Measurements from ENCODE around the gene KCNT1.
A peak's percentile ranks its signal among the peaks of the same experiment; 100 is the strongest.

The KCNT1 gene

DNA sequence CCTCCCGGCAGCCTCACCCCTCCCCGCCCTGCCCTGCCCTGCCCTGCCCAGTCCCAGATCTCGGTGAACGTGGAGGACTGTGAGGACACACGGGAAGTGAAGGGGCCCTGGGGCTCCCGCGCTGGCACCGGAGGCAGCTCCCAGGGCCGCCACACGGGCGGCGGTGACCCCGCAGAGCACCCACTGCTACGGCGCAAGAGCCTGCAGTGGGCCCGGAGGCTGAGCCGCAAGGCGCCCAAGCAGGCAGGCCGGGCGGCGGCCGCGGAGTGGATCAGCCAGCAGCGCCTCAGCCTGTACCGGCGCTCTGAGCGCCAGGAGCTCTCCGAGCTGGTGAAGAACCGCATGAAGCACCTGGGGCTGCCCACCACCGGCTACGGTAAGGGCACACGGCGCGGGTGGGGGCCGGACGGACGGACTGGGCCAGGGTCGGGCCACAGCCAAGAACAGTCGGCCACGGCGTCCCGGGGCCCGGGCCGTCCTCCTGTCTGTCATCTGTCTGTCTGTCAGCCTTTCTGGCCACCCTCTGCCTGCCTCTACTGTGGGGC lies 84.2 kb downstream of the KCNT1 start:
- no peak for DNase-seq

DNA sequence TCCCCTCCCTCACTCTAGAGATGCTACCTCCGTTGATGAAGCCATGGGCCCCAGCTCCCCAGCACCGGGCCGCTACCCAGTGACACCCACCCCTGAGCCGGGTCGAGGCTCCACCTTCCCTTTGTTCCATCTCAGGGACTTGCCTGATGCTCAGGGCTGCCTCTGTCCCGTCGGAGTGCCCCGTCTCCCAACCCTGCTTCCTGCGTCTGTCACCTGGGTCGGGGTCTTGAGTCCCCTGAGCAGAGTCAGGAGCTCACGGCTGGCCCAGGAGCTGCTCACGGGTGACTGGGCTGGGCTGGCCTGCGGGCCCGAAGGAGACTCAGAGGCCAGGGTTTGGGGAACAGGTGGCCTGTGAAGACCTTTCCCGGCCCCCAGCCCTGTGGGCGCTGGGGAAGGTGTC lies 85.3 kb downstream of the KCNT1 start:
- no peak for DNase-seq

DNA sequence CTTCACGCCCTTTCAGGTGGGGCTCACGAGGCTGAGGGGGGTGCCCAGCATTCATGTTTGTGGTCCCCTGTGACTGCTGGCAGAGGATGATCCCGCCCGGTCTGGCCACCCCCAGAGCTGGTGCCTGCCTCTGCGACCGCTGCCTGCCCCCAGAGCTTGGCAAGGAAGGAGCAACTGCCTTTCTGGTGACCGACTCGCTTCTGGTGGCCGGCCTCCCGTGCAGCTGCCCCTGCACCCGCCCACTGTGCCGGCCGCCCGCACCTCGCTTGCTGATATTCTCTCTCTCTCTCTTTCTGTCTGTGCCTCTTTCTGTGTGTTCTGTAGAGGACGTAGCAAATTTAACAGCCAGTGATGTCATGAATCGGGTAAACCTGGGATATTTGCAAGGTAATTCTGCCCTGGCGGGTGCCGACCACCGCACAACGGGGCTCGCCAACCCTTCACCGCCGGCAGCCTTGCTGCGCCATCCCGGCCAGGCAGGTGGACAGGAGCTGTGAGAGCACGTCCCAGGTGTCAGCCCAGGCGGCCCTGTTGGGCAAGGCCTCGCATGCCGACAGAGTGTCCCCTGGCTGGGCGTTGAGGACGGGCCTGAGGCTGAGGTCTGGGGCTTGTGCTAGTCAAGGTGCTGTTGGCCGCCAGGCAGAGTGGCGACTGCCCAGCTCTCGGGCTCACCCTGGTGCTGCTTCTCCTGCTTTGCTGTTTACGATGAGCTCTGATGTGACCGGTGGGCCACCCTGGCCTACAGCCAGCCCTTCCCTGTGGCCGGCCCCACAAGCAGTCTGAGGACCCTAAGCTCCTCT lies 86.0 kb downstream of the KCNT1 start:
- DNase-seq = no peak

GRCh38 chr9:135788576-135789300 lies 86.8 kb downstream of the KCNT1 start:
- DNase-seq = no peak

- DNase-seq = no peak
These were observed 87.9 kb downstream of the KCNT1 start for GRCh38 chr9:135789838-135790291.

DNA sequence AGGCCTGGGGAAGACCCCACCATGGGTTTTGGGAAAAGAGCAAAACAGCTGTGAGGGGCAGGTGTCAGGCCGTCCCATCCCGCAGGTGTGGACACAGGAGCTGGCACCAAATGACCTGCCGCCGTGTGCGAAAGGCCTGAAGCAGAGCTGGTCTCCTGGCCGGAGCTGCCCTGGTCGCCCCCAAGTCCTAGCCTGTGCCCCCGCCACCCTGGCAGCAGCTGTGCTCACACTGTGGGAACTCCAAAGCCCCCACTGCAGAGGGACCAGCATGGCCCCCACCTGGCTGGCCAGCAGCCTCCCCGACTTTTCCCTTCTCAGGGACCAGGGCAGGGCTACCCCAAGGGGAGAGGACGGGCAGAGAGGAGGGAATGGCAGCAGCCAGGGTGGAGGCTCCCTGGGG lies 88.4 kb downstream of the KCNT1 start:
- DNase-seq = no peak

GRCh38 chr9:135790850-135791249 lies 88.9 kb downstream of the KCNT1 start:
- no peak for DNase-seq

DNA sequence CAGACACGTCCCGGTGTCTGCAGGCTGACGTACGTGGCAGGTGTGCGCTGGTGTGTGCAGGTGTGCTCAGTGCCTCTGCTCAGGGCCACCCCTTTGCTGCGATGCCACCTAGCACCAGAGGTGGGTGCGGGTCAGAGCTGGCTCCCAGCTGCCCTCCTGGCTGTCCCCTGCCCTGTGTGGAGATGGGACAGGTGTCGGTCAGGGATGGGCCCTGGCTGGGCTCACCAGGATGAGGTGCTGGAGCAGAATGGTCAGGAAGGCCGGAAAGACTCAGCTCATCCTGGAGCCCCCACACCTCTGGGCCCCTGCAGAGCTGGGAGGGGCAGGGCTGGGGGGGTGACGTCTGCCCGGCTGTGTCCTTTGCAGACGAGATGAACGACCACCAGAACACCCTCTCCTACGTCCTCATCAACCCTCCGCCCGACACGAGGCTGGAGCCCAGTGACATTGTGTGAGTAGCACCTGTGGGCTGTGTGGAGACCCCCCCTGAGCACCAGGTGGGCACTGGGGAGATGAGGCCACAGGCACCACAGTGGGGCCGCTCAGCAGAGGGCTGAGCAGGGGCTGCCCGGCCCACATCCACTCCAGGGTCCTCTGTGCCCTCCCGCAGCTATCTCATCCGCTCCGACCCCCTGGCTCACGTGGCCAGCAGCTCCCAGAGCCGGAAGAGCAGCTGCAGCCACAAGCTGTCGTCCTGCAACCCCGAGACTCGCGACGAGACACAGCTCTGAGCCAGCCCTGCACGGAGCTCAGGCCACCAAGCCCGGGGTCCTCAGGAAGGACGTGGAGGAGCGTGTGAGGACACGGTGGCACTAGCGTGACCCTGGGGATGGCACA lies 89.7 kb downstream of the KCNT1 start:
- DNase-seq = no peak

DNA sequence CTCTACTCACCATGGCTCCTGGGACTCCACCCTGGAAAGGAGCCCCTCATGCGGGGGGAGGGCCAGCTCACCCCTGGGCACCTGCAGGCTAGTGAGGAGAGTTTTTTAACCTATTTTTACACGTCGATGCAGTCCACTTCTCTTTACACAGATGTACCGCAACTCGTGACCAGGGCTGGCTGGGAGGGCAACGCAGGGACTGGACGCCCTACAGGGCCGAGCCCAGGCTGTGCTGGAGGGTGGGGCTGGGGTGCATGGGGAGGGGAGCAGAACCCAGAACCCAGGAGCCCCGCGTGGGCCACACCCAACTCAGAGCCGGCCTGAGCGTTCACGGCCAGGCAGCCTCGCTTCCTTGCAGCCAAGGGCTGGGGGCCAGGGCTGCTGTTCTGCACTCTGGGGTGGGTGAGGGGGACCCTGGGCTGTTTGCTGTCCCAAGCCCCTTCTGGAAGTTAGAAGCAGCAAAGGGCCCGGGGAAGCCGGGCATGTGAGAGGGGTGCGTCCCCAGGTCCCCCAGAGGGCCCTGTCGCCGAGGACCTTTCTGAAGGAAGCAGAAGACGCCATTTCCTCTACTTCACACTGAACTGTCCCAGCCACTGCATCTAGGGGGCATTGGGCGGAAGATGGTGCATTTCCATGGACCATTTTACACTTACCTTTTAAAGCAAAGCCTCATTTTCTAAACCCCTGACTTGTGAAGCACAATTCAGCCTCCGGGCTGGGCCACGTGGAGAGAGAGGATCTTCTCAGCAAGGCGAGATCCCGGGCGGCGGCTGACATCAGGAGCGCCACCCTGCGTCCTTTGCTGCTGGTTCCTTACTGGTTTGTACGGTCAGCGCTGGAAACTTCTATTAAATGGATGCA lies 90.5 kb downstream of the KCNT1 start:
- DNase-seq = no peak

GRCh38 chr9:135793221-135794056 lies 91.5 kb downstream of the KCNT1 start:
- DNase-seq = no peak

- DNase-seq = no peak
These were observed 92.0 kb downstream of the KCNT1 start for GRCh38 chr9:135794057-135794335.

GRCh38 chr9:135794361-135794885 lies 92.4 kb downstream of the KCNT1 start:
- DNase-seq = no peak

DNA sequence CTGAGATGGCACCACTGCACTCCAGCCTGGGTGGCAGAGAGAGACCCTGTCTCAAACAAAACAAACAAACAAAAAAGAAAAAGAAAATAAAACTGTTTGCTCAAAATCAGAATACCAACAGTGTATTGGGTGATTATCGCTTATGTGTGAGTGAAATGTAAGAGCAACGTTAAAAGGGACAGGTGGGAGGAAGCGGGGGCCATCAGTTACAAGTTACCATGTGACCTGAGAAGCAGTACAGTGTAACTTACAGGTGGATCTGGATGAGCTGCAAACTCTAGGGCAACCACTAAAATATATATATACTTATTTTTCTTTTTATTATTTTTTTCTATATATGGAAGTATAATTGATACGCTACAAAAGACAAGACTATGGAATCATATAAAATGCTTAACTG lies 93.4 kb downstream of the KCNT1 start:
- no peak for DNase-seq

DNA sequence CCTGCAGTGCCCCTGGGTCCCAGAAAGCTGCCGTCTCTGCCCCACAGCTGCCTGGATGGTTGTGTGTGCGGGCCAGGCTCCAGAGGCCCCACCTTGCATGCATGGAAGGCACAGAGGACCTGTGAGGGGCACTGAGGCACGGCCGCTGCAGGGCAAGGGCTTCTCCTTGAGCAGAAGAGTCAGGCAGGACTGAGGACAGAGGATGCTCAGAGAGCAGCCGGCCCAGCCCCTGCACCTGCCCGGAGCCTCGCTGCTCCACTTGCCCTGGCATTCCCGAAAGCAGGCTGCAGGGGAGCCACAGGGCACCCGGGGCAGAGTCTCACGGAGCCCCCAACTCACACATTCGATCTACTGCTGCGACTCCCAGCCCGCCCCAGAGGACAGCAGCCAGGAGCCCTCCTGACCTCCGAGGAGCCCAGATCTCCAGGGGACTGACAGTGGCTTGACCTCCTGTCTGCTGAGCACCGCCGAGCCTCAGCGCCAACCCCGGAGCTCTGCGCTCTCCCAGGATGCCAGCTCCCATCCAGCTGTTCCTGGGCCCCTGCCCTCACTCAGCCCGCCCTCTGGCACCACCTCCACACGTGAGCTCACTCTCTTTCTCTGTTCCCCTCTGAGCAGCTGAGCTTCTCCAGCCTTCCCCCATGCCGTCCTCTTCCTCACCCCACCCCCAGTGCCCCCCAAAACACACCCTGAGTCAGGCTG lies 95.0 kb downstream of the KCNT1 start:
- no peak for DNase-seq

DNA sequence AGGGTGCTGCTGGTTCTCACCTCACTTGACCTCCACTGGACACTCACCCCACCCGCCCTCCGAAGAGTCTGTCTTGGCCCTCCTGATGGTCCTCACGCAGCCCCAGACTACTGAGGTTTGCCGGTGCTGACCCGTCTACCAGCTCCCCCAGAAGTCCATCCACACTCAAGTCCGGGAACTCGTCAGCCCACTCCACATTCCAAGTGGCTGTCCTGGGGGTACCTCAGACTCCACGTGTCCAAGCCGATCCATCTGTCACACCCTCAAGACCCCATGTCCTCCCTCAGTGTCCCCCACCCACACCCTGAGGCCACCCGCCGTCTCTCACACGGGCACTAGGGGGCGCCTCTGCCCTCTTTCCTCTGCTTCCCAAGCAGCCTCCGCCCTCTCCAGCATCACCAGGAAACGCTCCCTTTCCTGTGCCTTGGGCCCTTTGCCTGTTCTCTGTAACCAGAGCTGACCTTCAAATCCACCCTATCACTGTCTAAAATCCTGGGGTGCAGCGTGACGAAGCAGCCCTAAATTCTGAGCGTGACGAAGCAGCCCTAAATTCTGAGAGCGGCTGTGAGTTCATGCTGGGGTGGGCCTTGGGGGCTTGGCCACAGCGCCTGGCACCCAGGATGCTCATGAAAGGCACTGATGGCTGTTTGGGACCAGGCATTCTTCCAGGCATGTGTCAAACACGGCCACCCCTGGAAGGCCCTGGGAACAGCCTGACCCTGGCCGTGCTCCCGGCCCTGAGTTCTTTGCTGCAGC lies 95.7 kb downstream of the KCNT1 start:
- peak; percentile 12 for DNase-seq

- DNase-seq = no peak
These were observed 96.2 kb downstream of the KCNT1 start for GRCh38 chr9:135798263-135798585.

GRCh38 chr9:135799261-135799660 lies 97.3 kb downstream of the KCNT1 start:
- DNase-seq = no peak

GRCh38 chr9:135801070-135801469 lies 99.1 kb downstream of the KCNT1 start:
- no peak for DNase-seq

- no peak for DNase-seq
These were observed 101.0 kb downstream of the KCNT1 start for GRCh38 chr9:135802876-135803419.

DNA sequence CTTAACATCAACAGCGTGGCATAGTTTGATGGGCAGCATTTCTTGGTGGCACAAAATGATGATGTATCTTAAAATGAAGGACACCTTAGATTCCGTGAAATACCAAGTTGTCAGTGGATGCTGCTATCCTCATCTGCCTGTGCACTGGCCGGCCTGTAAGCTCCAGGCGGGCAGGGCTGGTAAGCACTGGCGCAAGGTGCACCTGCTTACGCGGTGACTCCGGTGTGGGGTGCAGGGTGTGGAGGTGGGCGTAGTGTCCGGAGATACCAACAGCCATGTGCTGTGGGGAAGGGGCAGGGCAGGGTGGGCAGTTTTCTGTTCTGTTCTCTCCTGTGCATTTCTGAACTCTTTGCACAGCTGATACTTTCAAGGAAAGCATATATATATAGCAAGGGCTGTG lies 101.5 kb downstream of the KCNT1 start:
- no peak for DNase-seq
